ENCODE results near the gene TOP2A.

DNA sequence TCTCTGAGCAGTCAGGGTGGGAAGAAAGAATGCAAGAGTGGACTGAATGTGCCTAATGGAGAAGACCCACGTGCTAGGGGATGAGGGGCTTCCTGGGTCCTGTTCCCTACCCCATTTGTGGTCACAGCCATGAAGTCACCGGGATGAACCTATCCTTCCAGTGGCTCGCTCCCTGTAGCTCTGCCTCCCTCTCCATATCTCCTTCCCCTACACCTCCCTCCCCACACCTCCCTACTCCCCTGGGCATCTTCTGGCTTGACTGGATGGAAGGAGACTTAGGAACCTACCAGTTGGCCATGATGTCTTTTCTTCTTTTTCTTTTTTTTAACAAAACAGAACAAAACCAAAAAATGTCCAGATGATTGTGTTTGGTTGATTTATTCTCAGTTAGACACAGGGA lies 39.7 kb upstream of the TOP2A start:
- no peak for TF ChIP-seq POLR2AphosphoS5 (IDR thresholded peaks at IDR 0.05; ENCODE audit: low read depth, low read length)
- TF ChIP-seq POLR2A (IDR thresholded peaks at IDR 0.05; ENCODE audit: low read depth, low read length) = no peak
- TF ChIP-seq TAF1 (IDR thresholded peaks at IDR 0.05; ENCODE audit: borderline replicate concordance, low read depth, low read length) = no peak

All from GM12892 (cell line).